ENCODE measurements around the gene GATAD2B. TPM values are rescaled to one million over a fixed set of nuclear protein-coding genes. Genes with fewer than 3 reads are reported as not detected.

Gene GATAD2B
- total RNA-seq, 1 donor from 2014 or later: 47.0 TPM

DNA sequence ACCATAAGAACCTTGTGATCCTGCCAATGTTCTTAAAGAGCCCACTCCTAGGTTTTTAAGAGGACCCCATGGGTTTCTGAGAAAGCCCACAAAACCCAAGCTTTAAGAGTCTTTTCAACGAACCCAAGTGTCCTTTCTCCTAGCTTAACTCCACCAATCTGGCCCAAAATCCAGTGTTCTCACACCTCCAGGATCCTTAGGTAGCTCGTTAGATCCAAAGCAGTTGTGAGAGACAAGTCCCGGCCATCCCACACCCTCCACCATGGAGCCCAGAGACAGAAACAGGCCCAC, 22.0 kb upstream of the GATAD2B start:
- H3K27ac Mint-ChIP-seq (ENCODE audit: unreplicated experiment): peak overlapping the region; percentile 71
- H3K4me3 Mint-ChIP-seq (ENCODE audit: unreplicated experiment): peak overlapping the region; percentile 80
- peaks cover 17% of the 10 kb centered on the region for H3K4me1 Mint-ChIP-seq (ENCODE audit: low read depth)
- H3K27me3 Mint-ChIP-seq (ENCODE audit: low read depth): no peaks in the 10 kb centered on the region
- DNase-seq (ENCODE audit: low spot score): peak; percentile 12
- no peaks in the 10 kb centered on the region for H3K9me3 Mint-ChIP-seq (ENCODE audit: low read depth)
- TF ChIP-seq, protein P1, sequence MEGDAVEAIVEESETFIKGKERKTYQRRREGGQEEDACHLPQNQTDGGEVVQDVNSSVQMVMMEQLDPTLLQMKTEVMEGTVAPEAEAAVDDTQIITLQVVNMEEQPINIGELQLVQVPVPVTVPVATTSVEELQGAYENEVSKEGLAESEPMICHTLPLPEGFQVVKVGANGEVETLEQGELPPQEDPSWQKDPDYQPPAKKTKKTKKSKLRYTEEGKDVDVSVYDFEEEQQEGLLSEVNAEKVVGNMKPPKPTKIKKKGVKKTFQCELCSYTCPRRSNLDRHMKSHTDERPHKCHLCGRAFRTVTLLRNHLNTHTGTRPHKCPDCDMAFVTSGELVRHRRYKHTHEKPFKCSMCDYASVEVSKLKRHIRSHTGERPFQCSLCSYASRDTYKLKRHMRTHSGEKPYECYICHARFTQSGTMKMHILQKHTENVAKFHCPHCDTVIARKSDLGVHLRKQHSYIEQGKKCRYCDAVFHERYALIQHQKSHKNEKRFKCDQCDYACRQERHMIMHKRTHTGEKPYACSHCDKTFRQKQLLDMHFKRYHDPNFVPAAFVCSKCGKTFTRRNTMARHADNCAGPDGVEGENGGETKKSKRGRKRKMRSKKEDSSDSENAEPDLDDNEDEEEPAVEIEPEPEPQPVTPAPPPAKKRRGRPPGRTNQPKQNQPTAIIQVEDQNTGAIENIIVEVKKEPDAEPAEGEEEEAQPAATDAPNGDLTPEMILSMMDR (IDR thresholded peaks at IDR 0.05): no peak
- peaks cover 20% of the 10 kb centered on the region for H3K36me3 Mint-ChIP-seq (ENCODE audit: low read depth)

DNA sequence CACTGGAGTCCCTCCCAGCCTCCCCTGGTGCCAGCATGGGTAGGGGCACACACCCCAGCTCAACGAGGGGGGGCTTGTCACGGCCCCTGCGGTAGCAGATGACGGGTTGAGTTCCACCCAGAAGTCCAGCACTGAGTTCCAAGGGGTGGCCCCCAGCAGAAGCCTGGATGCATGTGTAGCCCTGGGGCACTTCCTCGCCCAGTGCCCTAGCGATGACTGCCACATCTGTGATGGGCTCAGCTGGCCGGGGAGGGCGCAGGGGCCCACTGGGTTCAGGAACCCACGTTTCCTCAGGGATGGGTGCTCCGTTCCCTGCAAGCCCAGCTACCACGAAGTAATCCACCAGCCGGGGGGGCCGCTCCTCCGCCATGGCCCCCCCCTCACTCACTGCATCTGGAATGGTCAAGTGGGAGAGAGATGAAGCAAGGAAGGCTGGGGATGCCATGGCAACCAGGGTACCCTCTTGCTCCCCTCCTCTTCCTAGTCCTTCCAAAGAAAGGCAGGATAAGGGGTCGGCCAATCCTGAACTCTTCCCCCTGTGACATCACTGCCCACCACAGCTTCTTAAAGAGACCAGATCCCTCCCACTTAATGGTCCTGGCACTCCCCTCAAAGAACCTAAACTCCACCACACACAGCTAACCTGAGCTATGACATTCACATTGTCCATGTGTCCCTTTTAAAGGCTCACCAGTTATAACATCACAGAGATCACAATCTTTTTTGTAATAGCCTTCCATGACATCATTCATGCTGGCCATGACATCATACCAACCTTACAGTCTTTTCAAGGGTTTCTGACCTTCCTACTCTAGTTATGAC, 21.4 kb upstream of the GATAD2B start:
- TF ChIP-seq, protein P1 (IDR thresholded peaks at IDR 0.05): no peak
- H3K27ac Mint-ChIP-seq (ENCODE audit: unreplicated experiment): peak overlapping the region; percentile 71
- no peaks in the 10 kb centered on the region for H3K9me3 Mint-ChIP-seq (ENCODE audit: low read depth)
- H3K27me3 Mint-ChIP-seq (ENCODE audit: low read depth): no peaks in the 10 kb centered on the region
- H3K4me1 Mint-ChIP-seq (ENCODE audit: low read depth): peaks cover 17% of the 10 kb centered on the region
- H3K4me3 Mint-ChIP-seq (ENCODE audit: unreplicated experiment): no peak overlapping the region
- DNase-seq (ENCODE audit: low spot score): no peak
- peaks cover 20% of the 10 kb centered on the region for H3K36me3 Mint-ChIP-seq (ENCODE audit: low read depth)

DNA sequence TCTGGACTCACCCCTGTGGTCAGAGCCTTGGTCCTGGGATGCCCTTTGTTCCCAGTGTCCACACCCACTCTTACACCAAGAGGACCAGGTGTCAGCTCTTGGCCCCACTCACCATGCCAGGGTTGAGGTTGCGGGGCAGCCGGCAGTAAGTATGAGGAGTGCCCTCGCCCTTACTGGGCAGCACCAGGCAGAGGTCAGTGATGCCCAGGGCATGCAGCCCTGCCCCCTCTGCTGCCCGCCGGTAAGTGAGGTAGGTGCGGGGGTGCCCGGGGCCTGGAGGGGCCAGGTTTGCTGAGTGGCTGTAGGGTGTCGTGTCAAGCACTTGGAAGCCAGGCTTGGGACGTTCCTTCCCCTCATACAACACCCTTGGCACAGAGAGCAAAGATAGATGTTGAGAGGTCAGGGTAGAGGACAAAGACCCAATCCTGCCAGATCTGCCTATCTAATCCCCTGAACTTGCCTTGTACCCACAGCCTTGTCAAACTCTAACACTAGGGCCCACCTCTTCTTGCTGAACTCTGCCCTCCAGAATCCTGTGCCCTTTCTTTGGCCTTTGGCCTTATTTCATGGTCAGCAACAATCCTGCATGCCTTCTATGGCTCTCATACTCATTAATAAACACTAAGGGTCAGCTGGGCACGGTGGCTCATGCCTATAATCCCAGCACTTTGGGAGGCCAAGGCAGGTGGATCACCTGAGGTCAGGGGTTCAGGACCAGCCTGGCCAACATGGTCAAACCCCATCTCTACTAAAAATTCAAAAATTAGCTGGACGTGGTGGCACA, 20.2 kb upstream of the GATAD2B start:
- H3K9me3 Mint-ChIP-seq (ENCODE audit: low read depth): no peaks in the 10 kb centered on the region
- H3K27me3 Mint-ChIP-seq (ENCODE audit: low read depth): no peaks in the 10 kb centered on the region
- peaks cover 18% of the 10 kb centered on the region for H3K36me3 Mint-ChIP-seq (ENCODE audit: low read depth)
- TF ChIP-seq, protein P1 (IDR thresholded peaks at IDR 0.05): no peak
- DNase-seq (ENCODE audit: low spot score): no peak
- H3K4me1 Mint-ChIP-seq (ENCODE audit: low read depth): peaks cover 17% of the 10 kb centered on the region
- H3K4me3 Mint-ChIP-seq (ENCODE audit: unreplicated experiment): no peak overlapping the region
- H3K27ac Mint-ChIP-seq (ENCODE audit: unreplicated experiment): no peak overlapping the region

DNA sequence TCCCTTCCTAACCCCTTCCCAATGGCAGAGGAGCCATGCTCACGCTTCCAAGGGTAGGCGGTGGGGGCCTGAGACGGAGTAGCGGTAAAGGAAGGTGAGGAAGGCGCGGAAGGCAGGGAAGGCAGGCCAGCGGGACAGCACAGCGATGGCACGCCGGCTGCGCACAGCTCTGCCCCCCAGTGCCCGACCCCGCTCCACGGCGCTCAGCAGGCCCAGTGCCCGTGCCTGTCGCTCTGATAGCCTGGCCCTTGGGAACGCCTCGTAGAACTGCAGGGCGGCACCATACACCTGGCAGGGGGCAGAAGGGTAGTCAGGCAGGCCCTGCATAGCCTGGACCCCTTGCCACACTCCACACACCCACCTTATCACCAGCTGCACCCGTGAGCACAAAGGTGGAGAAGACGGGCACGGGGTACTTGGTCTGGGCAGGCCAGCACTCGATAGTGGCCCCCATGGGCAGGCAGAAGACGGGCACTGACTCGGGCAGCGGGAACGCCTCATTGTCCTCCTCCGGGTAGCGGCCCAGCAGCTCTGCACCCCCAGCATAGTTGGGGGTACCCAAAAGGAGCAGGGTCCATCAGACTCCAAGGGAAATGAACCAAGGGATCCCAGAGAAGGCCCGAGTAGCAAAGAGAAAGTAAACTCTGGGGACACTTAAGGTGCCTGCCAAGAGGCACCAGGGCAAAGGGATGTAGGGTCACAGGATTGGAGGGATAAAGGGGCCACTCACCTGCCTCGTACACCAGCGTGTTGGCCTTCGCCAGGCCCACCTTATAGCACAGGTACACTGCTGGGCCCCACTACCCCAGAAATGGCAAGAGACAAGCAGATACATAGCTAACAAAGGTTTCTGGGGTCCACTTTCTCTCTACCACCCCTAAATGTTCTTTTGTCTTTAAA, 19.3 kb upstream of the GATAD2B start:
- H3K27me3 Mint-ChIP-seq (ENCODE audit: low read depth): no peaks in the 10 kb centered on the region
- peaks cover 17% of the 10 kb centered on the region for H3K4me1 Mint-ChIP-seq (ENCODE audit: low read depth)
- DNase-seq (ENCODE audit: low spot score): no peak
- no peaks in the 10 kb centered on the region for H3K9me3 Mint-ChIP-seq (ENCODE audit: low read depth)
- TF ChIP-seq, protein P1 (IDR thresholded peaks at IDR 0.05): no peak
- H3K27ac Mint-ChIP-seq (ENCODE audit: unreplicated experiment): no peak overlapping the region
- H3K4me3 Mint-ChIP-seq (ENCODE audit: unreplicated experiment): no peak overlapping the region
- peaks cover 24% of the 10 kb centered on the region for H3K36me3 Mint-ChIP-seq (ENCODE audit: low read depth)

DNA sequence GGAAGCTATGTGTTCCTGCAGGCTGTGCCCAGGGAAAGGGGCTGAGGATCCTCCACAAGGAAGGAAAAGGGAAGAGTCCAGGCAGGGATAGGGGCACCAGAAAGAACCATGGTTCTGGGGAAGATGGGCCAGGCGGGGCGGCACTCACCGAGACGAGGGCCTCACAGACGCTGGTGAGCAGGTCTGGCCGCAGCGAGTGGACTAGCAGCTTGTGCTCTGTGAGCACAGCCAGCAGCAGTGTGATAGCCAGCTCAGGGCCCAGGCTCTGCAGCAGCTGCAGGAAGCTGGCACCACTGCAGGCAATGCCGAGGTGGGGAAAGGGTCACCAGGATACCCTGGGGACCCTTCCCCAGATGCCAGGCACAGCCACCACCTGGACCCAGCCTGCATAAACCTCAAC, 18.0 kb upstream of the GATAD2B start:
- TF ChIP-seq, protein P1 (IDR thresholded peaks at IDR 0.05): no peak
- Mint-ChIP-seq H3K4me3 (ENCODE audit: unreplicated experiment) (no peak overlapping the region), H3K27ac (ENCODE audit: unreplicated experiment) (no peak overlapping the region), H3K36me3 (ENCODE audit: low read depth) (peaks cover 32% of the 10 kb centered on the region), H3K4me1 (ENCODE audit: low read depth) (peaks cover 13% of the 10 kb centered on the region), H3K9me3 (ENCODE audit: low read depth) (no peaks in the 10 kb centered on the region), H3K27me3 (ENCODE audit: low read depth) (no peaks in the 10 kb centered on the region)
- DNase-seq (ENCODE audit: low spot score): no peak
